Smooth muscle cell (in vitro differentiated cells): ENCODE measurements around the gene CCL1. TPM values are rescaled to one million over a fixed set of nuclear protein-coding genes. Genes with fewer than 3 reads are reported as not detected.

Source experiments
- DNase-seq: peaks from one replicate; lab custom pipeline; 2025; ENCODE audit not compliant: unreplicated experiment; lab: John Stamatoyannopoulos, UW
- H2AFZ ChIP-seq: fragments of 200-600 bp; sonication (generic); 2 replicates; pipeline ENCODE4 v1.6.0; 2016; ENCODE audit warnings: antibody characterized with exemption, low read depth, mild to moderate bottlenecking
- H3F3A ChIP-seq: fragments of 200-600 bp; sonication (generic); 2 replicates; pipeline ENCODE4 v1.6.0; 2017; ENCODE audit warnings: antibody characterized with exemption, low read depth
- H3K27ac ChIP-seq: fragments of 200-600 bp; sonication (generic); 2 replicates; pipeline ENCODE4 v1.5.1; 2016; ENCODE audit warnings: low read depth, mild to moderate bottlenecking
- H3K27me3 ChIP-seq: fragments of 200-600 bp; sonication (generic); 2 replicates; pipeline ENCODE4 v1.6.1; 2016; ENCODE audit warnings: low read depth, mild to moderate bottlenecking
- H3K36me3 ChIP-seq: fragments of 200-600 bp; sonication (generic); 2 replicates; pipeline ENCODE4 v1.5.1; 2016; ENCODE audit warnings: low read depth
- H3K4me1 ChIP-seq: fragments of 200-600 bp; sonication (generic); 2 replicates; pipeline ENCODE4 v1.5.1; 2016; ENCODE audit warnings: low read depth
- H3K4me2 ChIP-seq: fragments of 200-600 bp; sonication (generic); 2 replicates; pipeline ENCODE4 v1.6.0; 2016; ENCODE audit warnings: mild to moderate bottlenecking
- H3K4me3 ChIP-seq: fragments of 200-600 bp; sonication (generic); 2 replicates; pipeline ENCODE4 v1.5.1; 2016; ENCODE audit warnings: mild to moderate bottlenecking
- H3K79me2 ChIP-seq: fragments of 200-600 bp; sonication (generic); 2 replicates; pipeline ENCODE4 v1.6.0; 2016; ENCODE audit warnings: low read depth, mild to moderate bottlenecking
- H3K9ac ChIP-seq: fragments of 200-600 bp; sonication (generic); 2 replicates; pipeline ENCODE4 v1.6.0; 2016; ENCODE audit warnings: low read depth
- H3K9me3 ChIP-seq: fragments of 200-600 bp; sonication (generic); replicated peaks from 2 replicates; pipeline ENCODE4 v1.5.1; 2016; ENCODE audit warnings: low read depth
- H4K20me1 ChIP-seq: fragments of 200-600 bp; sonication (generic); 2 replicates; pipeline ENCODE4 v1.6.0; 2016; ENCODE audit warnings: low read depth
- CTCF ChIP-seq: fragments of 200-600 bp; sonication (generic); IDR thresholded peaks from 2 replicates; pipeline ENCODE4 v1.5.1; 2017; ENCODE audit warnings: borderline replicate concordance, mild to moderate bottlenecking, antibody characterized with exemption; ENCODE audit not compliant: insufficient read depth, poor library complexity, severe bottlenecking
- WGBS: methylation state at CpG from one replicate; pipeline ENCODE4 v1.1.7; 2016; ENCODE audit warnings: low lambda C conversion rate; 5-methylcytosine and 5-hydroxymethylcytosine counted together
- polyA plus RNA-seq: library from polyadenylated mRNA; unstranded; fragments of >200 nt; fragmentation: Nextera tagmentation; extraction: Ambion mirVana; gene quantifications from 2 replicates; pipeline ENCODE4 v1.2.1, GENCODE V29; 2016
- total RNA-seq: library from RNA; depleted of rRNA; stranded (reverse); fragments of >200 nt; gene quantifications from 2 replicates; pipeline ENCODE4 v1.2.3, GENCODE V29; 2014

Gene CCL1
- total and polyA plus RNA-seq, 2 experiments from 2014 or later = not detected

GRCh38 chr17:34375426-34375997 is 12.5 kb upstream of the CCL1 start:
- H3K27me3 ChIP-seq = no peaks in the 10 kb centered on the region

GRCh38 chr17:34374457-34374856 is 11.4 kb upstream of the CCL1 start:
- Histone ChIP-seq H3K4me3 (no peak overlapping the region), H3K27me3 (no peaks in the 10 kb centered on the region), H3K36me3 (no peaks in the 10 kb centered on the region), H3K4me2 (no peak overlapping the region), H2AFZ (no peak overlapping the region), H3K4me1 (no peaks in the 10 kb centered on the region), H3F3A (no peaks in the 10 kb centered on the region), H3K9me3 (no peaks in the 10 kb centered on the region), H4K20me1 (no peaks in the 10 kb centered on the region), H3K79me2 (no peaks in the 10 kb centered on the region), H3K9ac (no peak overlapping the region), H3K27ac (no peak overlapping the region)
- WGBS = 82% methylated on average over 5 of the region's 5 CpGs
- no peak for DNase-seq
- no peak for TF ChIP-seq CTCF

More at GRCh38 chr17:34375426-34375997, 12.5 kb upstream of the CCL1 start:
- Histone ChIP-seq H3K4me3 (no peak overlapping the region), H3F3A (no peaks in the 10 kb centered on the region), H3K9me3 (no peaks in the 10 kb centered on the region), H3K4me2 (no peak overlapping the region), H3K4me1 (no peaks in the 10 kb centered on the region), H3K27ac (no peak overlapping the region), H3K79me2 (no peaks in the 10 kb centered on the region), H4K20me1 (no peaks in the 10 kb centered on the region), H3K36me3 (no peaks in the 10 kb centered on the region), H2AFZ (no peak overlapping the region), H3K9ac (no peak overlapping the region)
- TF ChIP-seq CTCF = no peak
- no peak for DNase-seq
- 90% methylated on average over 11 of the region's 11 CpGs for WGBS

- H4K20me1 ChIP-seq = no peaks in the 10 kb centered on the region
- H3K79me2 ChIP-seq = no peaks in the 10 kb centered on the region
- H3K4me2 ChIP-seq = no peak overlapping the region
- H3K4me3 ChIP-seq = no peak overlapping the region
- no peaks in the 10 kb centered on the region for H3K4me1 ChIP-seq
- H3K36me3 ChIP-seq = no peaks in the 10 kb centered on the region
- H3K9me3 ChIP-seq = no peaks in the 10 kb centered on the region
- peak overlapping the region; percentile 17 for H3K27ac ChIP-seq
- TF ChIP-seq CTCF = no peak
- no peak overlapping the region for H3K9ac ChIP-seq
- no peak overlapping the region for H2AFZ ChIP-seq
- WGBS = 70% methylated on average over 3 of the region's 3 CpGs
- no peaks in the 10 kb centered on the region for H3K27me3 ChIP-seq
- no peaks in the 10 kb centered on the region for H3F3A ChIP-seq
- DNase-seq = no peak
Observed at GRCh38 chr17:34371405-34372100, 8.5 kb upstream of the CCL1 start.

GRCh38 chr17:34370997-34371395 is 8.0 kb upstream of the CCL1 start:
- 43% methylated on average over 3 of the region's 3 CpGs for WGBS
- TF ChIP-seq CTCF = no peak
- no peak overlapping the region for H3K4me3 ChIP-seq
- no peak for DNase-seq
- no peaks in the 10 kb centered on the region for H3K27me3 ChIP-seq
- peak overlapping the region; percentile 17 for H3K27ac ChIP-seq
- H3K36me3 ChIP-seq = no peaks in the 10 kb centered on the region
- no peaks in the 10 kb centered on the region for H4K20me1 ChIP-seq
- H3K4me1 ChIP-seq = no peaks in the 10 kb centered on the region
- H3K9me3 ChIP-seq = no peaks in the 10 kb centered on the region
- no peak overlapping the region for H2AFZ ChIP-seq
- no peak overlapping the region for H3K4me2 ChIP-seq
- no peaks in the 10 kb centered on the region for H3K79me2 ChIP-seq
- H3F3A ChIP-seq = no peaks in the 10 kb centered on the region
- H3K9ac ChIP-seq = no peak overlapping the region
